SK-N-SH (cell line): ENCODE data around the gene PEAK1. TPM values are rescaled to one million over a fixed set of nuclear protein-coding genes. Genes with fewer than 3 reads are reported as not detected.

ENCODE experiments used
- CTCF ChIA-PET: fragments of 300-600, 350-600 bp; formaldehyde crosslinking; extraction: SDS; loops from one replicate; lab custom pipeline; 2021; lab: Yijun Ruan, JAX
- POLR2A ChIA-PET: fragments of 350-600 bp; sonication (Branson Sonifier 250); formaldehyde crosslinking; extraction: SDS; loops from one replicate; lab custom pipeline; 2020; ENCODE audit warnings: antibody characterized with exemption, inconsistent platforms; lab: Yijun Ruan, JAX
- DNase-seq: peaks from one replicate; pipeline ENCODE4 v3.0.0; 2012
- H2AFZ ChIP-seq: fragments of 200-600 bp; sonication (generic); 2 replicates; pipeline ENCODE4 v1.8.1; 2016; ENCODE audit warnings: antibody characterized with exemption, mild to moderate bottlenecking, low read depth
- H3F3A ChIP-seq: fragments of 200-600 bp; sonication (generic); replicated peaks from 2 replicates; pipeline ENCODE3; 2016; ENCODE audit warnings: antibody characterized with exemption, mild to moderate bottlenecking; ENCODE audit not compliant: insufficient read depth
- H3K27ac ChIP-seq, 2 experiments: fragments of 200-500 bp in 1 of 2; fragments of 200-600 bp in 1 of 2; sonication (Bioruptor generic) in 1 of 2; sonication (generic), shearing (Covaris generic) in 1 of 2; 2 replicates each; pipeline versions ENCODE4 v1.5.1 to v1.6.1; 2014 to 2016; ENCODE audit warnings: low read depth in 2 of 2, inconsistent platforms in 1 of 2, low read length in 1 of 2, mild to moderate bottlenecking in 1 of 2, mixed read lengths in 1 of 2
- H3K27me3 ChIP-seq: fragments of 200-600 bp; sonication (generic), shearing (Covaris generic); 2 replicates; pipeline ENCODE4 v1.6.1; 2016; ENCODE audit warnings: mixed run types; ENCODE audit not compliant: insufficient read depth
- H3K36me3 ChIP-seq, 2 experiments: fragments of 200-500 bp in 1 of 2; fragments of 200-600 bp in 1 of 2; sonication (Bioruptor generic) in 1 of 2; sonication (generic) in 1 of 2; replicated peaks in 1 of 2; 2 replicates each; pipeline versions ENCODE3 to v1.5.1; 2014 to 2016; ENCODE audit warnings: low read length in 1 of 2, mild to moderate bottlenecking in 1 of 2; ENCODE audit not compliant: insufficient read depth in 2 of 2, control insufficient read depth in 1 of 2
- H3K4me1 ChIP-seq, 2 experiments: fragments of 200-500 bp in 1 of 2; fragments of 200-600 bp in 1 of 2; sonication (Bioruptor generic) in 1 of 2; sonication (generic), shearing (Covaris generic) in 1 of 2; 2 replicates each; pipeline versions ENCODE4 v1.5.1 to v1.6.1; 2014 to 2016; ENCODE audit warnings: low read depth in 1 of 2, low read length in 1 of 2, mixed run types in 1 of 2; ENCODE audit not compliant: insufficient read depth in 2 of 2, control insufficient read depth in 1 of 2
- H3K4me2 ChIP-seq: fragments of 200-600 bp; sonication (generic), shearing (Covaris generic); 2 replicates; pipeline ENCODE4 v1.6.1; 2017; ENCODE audit warnings: mixed run types
- H3K4me3 ChIP-seq, 2 experiments: fragments of 200-500 bp in 1 of 2; fragments of 200-600 bp in 1 of 2; sonication (Bioruptor generic) in 1 of 2; sonication (generic), shearing (Covaris generic) in 1 of 2; 2 replicates each; pipeline versions ENCODE4 v1.5.1 to v1.8.1; 2014 to 2016; ENCODE audit warnings: low read depth in 2 of 2, inconsistent platforms in 1 of 2, low read length in 1 of 2, mild to moderate bottlenecking in 1 of 2, mixed read lengths in 1 of 2, moderate library complexity in 1 of 2
- H3K79me2 ChIP-seq: fragments of 200-600 bp; sonication (generic); 2 replicates; pipeline ENCODE4 v1.8.1; 2017; ENCODE audit warnings: mild to moderate bottlenecking; ENCODE audit not compliant: insufficient read depth
- H3K9ac ChIP-seq: fragments of 200-600 bp; sonication (generic); 2 replicates; pipeline ENCODE4 v1.6.1; 2017; ENCODE audit warnings: mixed run types
- H3K9me2 ChIP-seq: fragments of 200-600 bp; sonication (generic); 2 replicates; pipeline ENCODE4 v1.6.1; 2017; ENCODE audit warnings: mixed run types
- H3K9me3 ChIP-seq: fragments of 200-600 bp; sonication (generic); 2 replicates; pipeline ENCODE4 v1.6.1; 2017; ENCODE audit warnings: mixed run types, mild to moderate bottlenecking, moderate library complexity
- H4K20me1 ChIP-seq: fragments of 200-600 bp; sonication (generic); 2 replicates; pipeline ENCODE4 v1.6.1; 2017; ENCODE audit warnings: mild to moderate bottlenecking, mixed run types; ENCODE audit not compliant: insufficient read depth
- CHD2 ChIP-seq: fragments of 150-350 bp; IDR thresholded peaks from 2 replicates; pipeline ENCODE4 v1.6.1; 2018; ENCODE audit warnings: low read length; ENCODE audit not compliant: partially characterized antibody
- ELF1 ChIP-seq: IDR thresholded peaks from 2 replicates; pipeline ENCODE4 v1.4.0; 2012
- EP300 ChIP-seq, 2 experiments: IDR thresholded peaks; 2 replicates each; pipeline versions ENCODE4 v1.4.0 to v1.6.1; 2012; ENCODE audit warnings: borderline replicate concordance in 1 of 2, low read depth in 1 of 2, low read length in 1 of 2
- EZH2phosphoT487 ChIP-seq: fragments of 200-600 bp; sonication (generic); IDR thresholded peaks from 2 replicates; pipeline ENCODE4 v1.6.1; 2017; ENCODE audit warnings: low read depth, mixed run types, mild to moderate bottlenecking, antibody characterized with exemption, moderate library complexity, borderline replicate concordance
- FOXJ3 ChIP-seq: sonication (generic); formaldehyde crosslinking; IDR thresholded peaks from 2 replicates; pipeline ENCODE4 v1.5.1; 2020; ENCODE audit warnings: mild to moderate bottlenecking, missing genetic modification reagents
- GABPA ChIP-seq: IDR thresholded peaks from 2 replicates; pipeline ENCODE4 v1.4.0; 2012; ENCODE audit warnings: low read depth, mild to moderate bottlenecking
- MXI1 ChIP-seq: IDR thresholded peaks from 2 replicates; pipeline ENCODE4 v1.6.1; 2012; ENCODE audit warnings: mild to moderate bottlenecking, low read depth, low read length, improper control_type of control experiment
- RCOR1 ChIP-seq: fragments of 150-350 bp; IDR thresholded peaks from 2 replicates; pipeline ENCODE4 v1.6.1; 2017; ENCODE audit warnings: antibody characterized with exemption, low read length
- SIN3A ChIP-seq: IDR thresholded peaks from 2 replicates; pipeline ENCODE4 v1.6.1; 2012; ENCODE audit warnings: low read depth, mild to moderate bottlenecking, low read length, moderate library complexity, borderline replicate concordance
- SMC3 ChIP-seq: IDR thresholded peaks from 2 replicates; pipeline ENCODE4 v1.6.1; 2012; ENCODE audit warnings: low read depth, low read length, improper control_type of control experiment
- TEAD4 ChIP-seq: IDR thresholded peaks from 2 replicates; pipeline ENCODE4 v1.4.0; 2012; ENCODE audit warnings: mild to moderate bottlenecking, borderline replicate concordance; ENCODE audit not compliant: insufficient read depth
- USF2 ChIP-seq: fragments of 150-350 bp; IDR thresholded peaks from 2 replicates; pipeline ENCODE4 v1.6.1; 2017; ENCODE audit warnings: antibody characterized with exemption, low read length, low read depth, borderline replicate concordance
- YY1 ChIP-seq: IDR thresholded peaks from 2 replicates; pipeline ENCODE4 v1.4.0; 2012; ENCODE audit warnings: low read depth, mild to moderate bottlenecking
- WGBS: methylation state at CpG from one replicate; pipeline ENCODE4 v1.1.6; 2017; ENCODE audit warnings: low lambda C conversion rate; 5-methylcytosine and 5-hydroxymethylcytosine counted together
- polyA plus RNA-seq, 3 experiments: library from polyadenylated mRNA; depleted of rRNA; stranded (reverse); fragments of >200 nt; gene quantifications; 2 replicates each; pipeline ENCODE4 v1.2.3, GENCODE V29; 2012

The PEAK1 gene
- polyA plus RNA-seq, 1 of the 3 experiments (the other 2 are of a cell fraction), result 9.0 TPM

- no peaks in the 10 kb centered on the region; the same call in 1 of the 2 replicates for H3K79me2 ChIP-seq
- no peak overlapping the region for H3K27ac ChIP-seq
- POLR2A ChIA-PET, result no interaction called here
- CTCF ChIA-PET, result interaction anchor here (4.0 to 4.4 kb wide), 2 partner anchors 316 to 362 kb away, joined by 11 to 24 read pairs; no protein-coding TSS in a partner anchor
- DNase-seq, result no peak
- no peak overlapping the region for H3K9ac ChIP-seq
- no peaks in the 10 kb centered on the region for H3K9me3 ChIP-seq
- no peaks in the 10 kb centered on the region for H4K20me1 ChIP-seq
- H3K4me2 ChIP-seq, result no peak overlapping the region
- no peak overlapping the region for H3K4me3 ChIP-seq
- H3K9me2 ChIP-seq, result no peaks in the 10 kb centered on the region
- H3K36me3 ChIP-seq, result peaks cover 12 to 16% of the 10 kb centered on the region in 2 experiments
- no peaks in the 10 kb centered on the region for H3K27me3 ChIP-seq
- WGBS, result 87% methylated on average over 5 of the region's 5 CpGs
- H3F3A ChIP-seq, result peaks cover 8% of the 10 kb centered on the region
- H3K4me1 ChIP-seq, result peaks cover 0 to 4% of the 10 kb centered on the region in 2 experiments; a peak in 2 of 4 replicates
- H2AFZ ChIP-seq, result no peak overlapping the region
- TF ChIP-seq FOXJ3 (CRISPR knock-in tag), result no peak
- TF ChIP-seq USF2, result no peak
- no peak for TF ChIP-seq EP300 (IDR thresholded peaks at IDR 0.05; ENCODE audit: borderline replicate concordance in 1 of 2, low read depth in 1 of 2, low read length in 1 of 2)
- no peak for TF ChIP-seq EZH2phosphoT487
- no peak for TF ChIP-seq SMC3
- TF ChIP-seq TEAD4, result no peak
- no peak for TF ChIP-seq RCOR1
- no peak for TF ChIP-seq YY1
- TF ChIP-seq GABPA, result no peak
Observed at GRCh38 chr15:77180757-77181156, 239.1 kb downstream of the PEAK1 start.

GRCh38 chr15:77180270-77180669, 239.6 kb downstream of the PEAK1 start:
- Histone ChIP-seq H3K9ac (no peak overlapping the region), H3F3A (peaks cover 8% of the 10 kb centered on the region), H3K27ac (no peak overlapping the region), H3K4me2 (no peak overlapping the region), H3K36me3 (peaks cover 12 to 16% of the 10 kb centered on the region in 2 experiments), H4K20me1 (no peaks in the 10 kb centered on the region), H3K4me1 (peaks cover 0 to 1% of the 10 kb centered on the region in 2 experiments; a peak in 2 of 4 replicates), H2AFZ (no peak overlapping the region), H3K9me3 (no peaks in the 10 kb centered on the region), H3K27me3 (no peaks in the 10 kb centered on the region), H3K9me2 (no peaks in the 10 kb centered on the region), H3K79me2 (no peaks in the 10 kb centered on the region; the same call in 1 of the 2 replicates), H3K4me3 (no peak overlapping the region)
- 88% methylated on average over 6 of the region's 6 CpGs for WGBS
- TF ChIP-seq CHD2 (no peak), GABPA (no peak), MXI1 (no peak), SIN3A (no peak), ELF1 (no peak), TEAD4 (no peak), YY1 (no peak), EP300 (IDR thresholded peaks at IDR 0.05; ENCODE audit: borderline replicate concordance in 1 of 2, low read depth in 1 of 2, low read length in 1 of 2) (no peak)
- DNase-seq, result no peak
- POLR2A ChIA-PET, result no interaction called here
- CTCF ChIA-PET, result interaction anchor here (1.0 to 4.4 kb wide), 4 partner anchors 73 to 363 kb away, joined by 4 to 24 read pairs (median 8); no protein-coding TSS in a partner anchor
